Inferior parietal cortex (tissue), 1 donor: ENCODE data around the gene CAPN15.
A peak's percentile ranks its signal among the peaks of the same experiment; 100 is the strongest.
"Not testable (repeated sequence)": the region's sequence is repeated elsewhere in the genome, so short reads cannot be mapped to it uniquely, and the experiment has no call there.

ENCODE experiments used
- DNase-seq: peaks from one replicate; pipeline ENCODE4 v3.0.0-alpha.2; 2016; ENCODE audit errors: extremely low spot score

CAPN15 gene

DNA sequence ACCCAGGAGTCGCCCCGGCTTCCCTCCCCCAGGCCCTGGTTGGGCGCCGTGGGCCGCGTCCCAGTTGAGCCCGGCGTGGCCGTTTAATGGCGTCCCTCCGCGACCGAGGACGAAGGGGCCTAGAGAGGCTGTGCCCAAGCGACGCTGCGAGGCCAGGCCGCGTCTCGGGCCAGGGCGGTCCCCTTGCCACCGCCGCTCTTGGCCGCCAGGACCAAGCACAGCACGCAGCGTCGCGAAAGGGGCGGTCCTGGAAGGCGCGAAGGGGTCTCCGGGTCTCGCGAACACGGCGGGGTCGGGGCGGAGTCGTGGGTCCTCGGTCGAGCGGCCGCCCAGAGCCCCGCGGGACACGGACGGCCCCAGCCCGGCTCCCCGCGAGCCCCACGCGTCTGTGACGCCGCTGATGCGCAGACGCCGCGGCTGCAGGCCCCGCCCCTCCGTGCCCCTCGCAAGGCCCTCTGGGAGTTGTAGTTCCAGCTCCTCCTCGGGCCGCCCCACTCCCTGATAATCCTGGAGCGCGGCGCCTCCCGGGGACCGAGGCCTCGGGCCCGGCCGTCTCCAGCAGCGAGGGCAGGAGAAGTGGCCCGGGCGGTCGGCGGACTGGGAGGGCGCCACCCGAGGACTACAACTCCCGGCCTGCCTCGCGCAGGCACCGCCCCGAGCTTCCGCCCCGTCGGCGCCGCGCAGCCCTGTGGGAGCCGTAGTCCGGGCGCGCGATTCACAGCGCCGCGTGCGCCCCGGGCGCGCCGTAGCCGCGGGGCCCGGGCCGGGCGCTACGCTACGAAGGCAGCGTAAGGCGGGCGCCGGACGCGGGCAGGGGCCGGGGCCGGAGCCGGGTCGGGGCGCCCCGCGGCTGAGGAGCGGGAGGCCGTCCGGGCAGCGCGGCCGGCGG, at the start of gene CAPN15:
Gene CAPN15 (plus strand): TSS at position 698 of the 889 bp plus-strand sequence. CDS start 19,127 bp downstream, outside the sequence.
- peak; percentile 79 for DNase-seq

- DNase-seq = not testable (repeated sequence)
These were observed 49.2 kb upstream of the CAPN15 start for GRCh38 chr16:478287-478686.

- no peak for DNase-seq
These were observed 44.9 kb upstream of the CAPN15 start for GRCh38 chr16:482468-483185.

DNA sequence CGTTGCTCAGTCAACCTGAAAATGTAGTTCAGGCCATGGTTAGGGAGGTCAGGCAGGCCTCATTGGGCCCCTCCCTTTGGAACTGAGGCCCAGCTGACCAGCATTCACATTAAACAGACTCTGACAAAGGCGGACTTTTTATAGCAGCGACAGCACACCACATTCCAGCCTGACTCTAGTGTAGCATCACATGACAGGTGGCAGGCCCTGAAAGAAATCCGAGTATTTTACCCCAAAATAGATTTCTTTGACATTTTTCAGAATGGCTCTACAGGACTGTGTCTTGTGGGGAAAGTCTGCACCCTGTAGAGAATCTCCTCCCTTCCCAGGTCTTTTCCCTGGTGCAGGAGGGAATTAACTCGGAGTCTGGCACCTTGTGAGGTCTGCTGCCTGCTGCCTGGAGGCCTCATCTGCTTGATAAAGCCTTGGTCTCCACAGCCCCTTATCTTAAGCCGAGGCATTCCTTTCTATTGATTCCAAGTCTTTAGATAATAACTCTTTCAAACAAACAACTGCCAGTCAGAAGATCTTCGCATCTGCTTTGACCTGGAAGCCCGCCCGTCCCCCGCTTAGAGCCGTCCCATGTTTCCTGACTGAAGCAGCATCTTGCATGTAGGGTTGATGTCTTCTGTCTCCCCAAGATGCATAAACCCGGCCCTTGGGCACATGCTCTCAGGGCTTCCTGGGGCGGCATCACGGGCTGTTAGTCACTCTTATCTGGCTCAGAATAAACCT, 44.0 kb upstream of the CAPN15 start:
- DNase-seq = peak; percentile 68

DNA sequence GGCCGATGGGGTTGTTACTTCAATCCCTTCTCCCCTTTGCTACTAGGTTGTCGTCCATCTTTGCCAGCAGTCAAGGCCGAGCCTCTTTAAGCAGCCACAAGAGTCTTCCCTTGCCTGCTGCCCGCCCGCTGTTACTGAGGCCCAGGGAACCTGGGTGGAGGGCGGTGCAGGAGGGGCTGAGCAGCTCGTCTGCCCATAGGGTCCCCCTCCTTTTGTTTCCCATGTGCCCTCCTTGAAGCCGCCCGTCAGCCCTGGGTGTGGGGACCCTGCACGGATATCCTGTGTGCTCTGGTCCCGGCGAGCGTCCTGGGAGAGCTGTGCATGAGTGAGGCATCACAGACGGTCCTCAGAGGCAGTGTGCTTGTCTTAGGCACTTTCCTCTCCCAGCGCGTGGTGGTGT, 37.9 kb upstream of the CAPN15 start:
- DNase-seq = no peak

DNA sequence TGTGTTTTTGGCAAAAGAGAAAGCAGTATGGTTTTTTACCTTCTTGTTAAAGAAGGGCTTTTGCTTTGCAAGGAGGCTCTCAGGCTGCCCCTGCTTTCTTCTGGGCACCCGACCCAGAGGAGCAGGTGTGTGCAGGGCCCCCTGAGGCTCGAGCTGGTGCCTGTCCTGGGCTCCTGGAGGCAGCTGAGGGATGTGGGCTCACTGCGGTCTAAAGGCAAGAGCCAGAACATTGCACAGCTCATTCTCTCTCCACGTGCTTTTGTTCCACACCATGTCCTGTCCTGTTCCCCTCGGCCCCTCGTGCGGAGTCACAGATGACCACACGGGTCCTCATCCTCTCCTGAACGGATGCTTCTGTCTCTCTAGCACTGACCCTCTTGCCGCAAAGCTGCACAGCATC, 36.7 kb upstream of the CAPN15 start:
- DNase-seq = no peak

DNA sequence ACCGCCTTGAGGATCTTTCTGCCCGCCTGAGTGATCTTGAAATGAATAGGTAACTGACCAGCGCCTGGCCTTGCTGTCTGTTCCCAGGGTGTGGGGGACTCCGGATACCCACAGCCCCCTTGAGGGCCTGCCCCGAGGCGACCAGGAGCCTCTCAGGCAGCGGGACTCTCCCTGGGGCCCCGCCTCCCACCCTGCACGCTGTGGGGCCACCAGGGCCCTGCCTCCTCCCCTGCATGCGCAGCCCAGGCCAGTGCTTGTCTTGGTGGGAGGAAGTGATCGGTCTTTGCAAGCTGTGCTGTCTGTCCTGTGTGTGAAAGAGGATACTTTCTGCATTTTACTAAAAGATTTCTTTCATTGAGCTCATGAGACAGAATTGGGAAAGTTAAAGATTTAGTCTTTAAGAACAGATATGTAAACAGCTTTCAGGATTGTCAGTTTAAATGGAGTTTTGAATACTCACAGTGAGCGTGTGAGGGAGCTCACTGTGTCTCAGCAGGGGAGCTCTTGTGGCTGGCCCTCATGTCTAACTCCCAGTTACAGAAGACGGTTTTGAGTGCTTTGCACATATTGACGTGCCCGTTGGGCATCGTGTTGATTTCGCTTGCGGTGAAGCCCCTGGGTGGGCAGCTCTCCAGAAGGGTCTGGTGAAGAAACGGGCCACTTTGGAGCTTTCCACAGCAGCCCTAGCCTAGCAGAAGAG, 36.1 kb upstream of the CAPN15 start:
- no peak for DNase-seq

DNA sequence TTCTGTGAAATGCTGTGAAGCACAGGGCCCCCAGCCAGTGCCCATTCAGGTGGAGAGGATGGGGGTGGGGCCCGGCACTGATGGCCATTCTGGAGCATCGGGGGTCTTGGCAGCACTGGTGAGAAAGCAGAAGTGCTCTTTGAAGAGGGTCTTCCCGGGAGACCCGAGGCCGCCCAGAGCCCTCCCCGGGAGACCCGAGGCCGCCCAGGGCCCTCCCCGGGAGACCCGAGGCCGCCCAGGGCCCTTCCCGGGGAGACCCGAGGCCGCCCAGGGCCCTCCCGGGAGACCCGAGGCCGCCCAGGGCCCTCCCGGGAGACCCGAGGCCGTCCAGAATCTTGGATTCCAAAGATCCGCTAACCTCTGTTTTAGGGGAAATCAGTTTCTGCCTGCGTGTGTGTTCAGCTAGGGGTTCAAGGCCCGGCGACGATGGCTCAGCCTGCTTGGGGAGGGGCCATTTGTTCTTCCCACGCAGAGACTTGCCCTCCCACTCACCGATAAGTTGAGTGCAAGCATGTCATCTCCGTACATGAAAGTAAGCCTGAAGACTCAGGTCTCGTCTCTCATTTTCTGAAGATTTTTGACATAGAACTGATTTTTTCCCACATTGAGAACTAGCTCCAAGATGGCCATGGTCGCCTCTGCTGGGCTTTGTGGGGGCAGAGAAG, 35.2 kb upstream of the CAPN15 start:
- DNase-seq = no peak

DNA sequence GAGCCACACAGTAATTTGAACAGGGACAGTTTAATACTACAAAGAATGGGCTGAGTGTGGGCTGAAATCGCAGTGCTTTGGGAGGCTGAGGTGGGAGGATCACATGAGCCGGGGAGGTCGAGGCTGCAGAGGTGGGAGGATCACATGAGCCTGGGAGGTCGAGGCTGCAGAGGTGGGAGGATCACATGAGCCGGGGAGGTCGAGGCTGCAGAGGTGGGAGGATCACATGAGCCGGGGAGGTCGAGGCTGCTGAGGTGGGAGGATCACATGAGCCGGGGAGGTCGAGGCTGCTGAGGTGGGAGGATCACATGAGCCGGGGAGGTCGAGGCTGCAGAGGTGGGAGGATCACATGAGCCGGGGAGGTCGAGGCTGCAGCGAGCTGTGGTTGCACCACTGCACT, 32.8 kb upstream of the CAPN15 start:
- not testable (repeated sequence) for DNase-seq

DNA sequence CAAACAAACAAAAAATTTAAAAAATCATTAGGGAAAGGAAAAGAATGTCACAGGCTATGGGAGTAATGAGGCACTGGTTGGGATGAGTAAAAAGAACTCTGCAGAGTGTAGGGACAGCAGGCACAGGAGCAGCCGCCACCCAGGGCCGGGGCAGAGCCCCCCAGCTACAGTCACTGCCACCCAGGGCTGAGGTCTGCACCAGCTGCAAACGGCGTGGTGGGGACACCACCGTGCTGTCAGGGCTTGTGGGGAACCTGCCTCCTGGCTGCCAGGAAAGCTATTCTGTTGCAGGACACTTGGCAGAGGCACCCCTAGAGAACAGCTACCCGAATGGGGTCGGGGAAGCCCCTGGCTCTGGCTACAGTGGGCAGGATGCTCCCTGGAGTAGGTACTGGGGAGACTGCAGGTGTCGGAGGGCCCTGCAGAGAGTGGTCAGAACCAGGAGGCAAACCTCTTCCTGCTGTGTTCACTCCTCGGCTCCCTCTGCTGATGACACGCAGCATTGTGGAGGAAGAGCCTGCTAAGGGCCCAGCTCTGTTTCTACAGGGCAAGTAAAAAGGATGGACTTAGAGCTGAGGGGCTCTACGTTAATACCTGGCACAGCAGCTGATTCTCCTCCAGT, 32.3 kb upstream of the CAPN15 start:
- DNase-seq = no peak

- DNase-seq = no peak
These were observed 31.2 kb upstream of the CAPN15 start for GRCh38 chr16:496097-496886.

GRCh38 chr16:497258-497657, 30.3 kb upstream of the CAPN15 start:
- DNase-seq = no peak

- no peak for DNase-seq
These were observed 27.6 kb upstream of the CAPN15 start for GRCh38 chr16:499924-500323.

DNA sequence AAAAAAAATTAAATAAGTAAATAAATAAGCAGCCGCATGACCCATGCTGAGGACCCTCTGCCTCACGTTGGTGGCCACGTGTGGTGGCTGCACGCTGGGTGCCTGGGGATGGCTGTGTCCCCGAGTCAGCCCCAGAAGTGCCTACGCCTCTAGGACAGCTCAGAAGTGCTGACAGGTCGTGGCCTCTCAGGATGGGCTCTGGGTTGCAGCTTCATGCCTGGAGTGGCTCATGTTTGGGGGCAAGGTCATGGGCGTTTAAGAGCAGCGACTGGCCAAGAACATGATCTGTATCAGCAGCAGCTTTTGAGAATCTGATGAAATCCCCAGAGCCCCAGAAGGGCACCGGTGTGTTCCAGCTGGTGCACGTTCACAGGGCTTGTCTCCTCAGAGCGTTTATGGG, 26.8 kb upstream of the CAPN15 start:
- no peak for DNase-seq

DNA sequence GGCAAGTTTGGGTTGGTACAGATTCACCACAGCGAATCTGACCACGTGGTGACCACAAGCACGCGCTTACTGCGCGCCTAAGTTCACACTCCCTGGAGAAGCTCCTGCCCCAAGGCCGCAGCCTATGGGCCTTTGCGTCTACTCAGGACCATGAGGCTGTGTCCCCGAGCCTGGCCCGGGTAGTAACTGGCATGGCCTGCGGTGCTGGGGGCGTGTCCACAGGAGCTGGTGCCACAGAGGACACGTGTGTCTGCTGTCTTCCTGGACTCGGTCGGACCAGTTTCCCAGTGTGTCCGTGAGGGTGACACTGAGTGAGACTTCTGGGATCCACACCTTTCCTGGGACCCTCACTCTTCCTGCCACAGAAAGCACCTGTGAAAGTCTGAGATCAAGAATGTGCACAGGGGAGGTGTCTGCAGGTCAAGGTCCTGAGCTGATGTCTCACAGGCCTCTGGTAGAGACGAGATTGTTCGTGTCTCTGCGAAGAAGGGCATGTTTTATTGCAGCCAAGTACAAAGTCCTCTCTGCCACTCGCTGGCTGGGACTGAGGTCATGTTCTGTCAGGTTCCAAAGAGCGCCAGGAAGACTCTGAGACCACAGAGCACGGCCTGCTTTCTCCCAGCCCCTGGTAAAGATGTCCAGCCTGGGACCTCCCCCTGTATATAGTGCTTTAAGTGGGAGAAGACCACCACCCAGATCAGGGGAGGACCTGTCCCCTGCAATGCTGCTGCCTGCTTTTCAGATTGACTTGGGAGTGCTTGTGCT, 25.2 kb upstream of the CAPN15 start:
- DNase-seq = no peak

DNA sequence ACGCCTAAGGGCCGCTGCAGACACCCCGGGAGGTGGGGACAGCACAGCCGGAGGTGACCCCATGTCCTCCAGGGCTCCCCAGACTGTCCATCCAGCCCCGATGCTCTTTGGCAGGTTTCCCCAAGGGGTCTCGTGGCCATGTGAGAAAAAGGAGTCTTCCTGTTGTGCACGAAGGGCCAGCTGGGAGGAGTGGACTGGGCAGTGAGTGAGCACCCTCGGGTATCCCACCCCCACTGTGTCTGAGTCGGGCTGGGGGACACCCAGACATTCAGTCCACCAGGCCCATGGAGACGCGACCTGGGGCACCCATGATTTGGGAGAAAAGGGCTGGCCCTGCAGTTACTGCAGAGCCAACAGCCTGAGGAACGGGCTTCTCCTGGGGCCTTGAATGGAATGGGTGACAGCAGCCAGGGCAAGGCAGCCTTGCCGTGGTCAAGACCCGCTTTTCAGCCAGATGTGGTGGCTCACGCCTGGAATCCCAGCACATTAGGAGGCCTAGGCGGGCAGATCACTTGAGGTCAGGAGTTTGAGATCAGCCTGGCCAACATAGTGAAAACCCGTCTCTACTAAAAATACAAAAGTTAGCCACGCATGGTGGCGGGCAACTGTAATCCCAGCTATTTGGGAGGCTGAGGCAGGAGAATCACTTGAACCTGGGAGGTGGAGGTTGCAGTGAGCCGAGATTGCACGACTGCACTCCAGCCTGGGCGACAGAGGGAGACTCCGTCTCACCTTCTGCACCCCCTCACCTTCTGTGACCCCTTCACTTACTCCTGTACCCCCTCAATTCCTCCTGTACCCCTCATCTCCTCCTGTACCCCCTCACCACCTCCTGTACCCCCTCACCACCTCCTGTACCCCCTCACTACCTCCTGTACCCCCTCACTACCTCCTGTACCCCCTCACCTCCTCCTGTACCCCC, 24.1 kb upstream of the CAPN15 start:
- no peak for DNase-seq

DNA sequence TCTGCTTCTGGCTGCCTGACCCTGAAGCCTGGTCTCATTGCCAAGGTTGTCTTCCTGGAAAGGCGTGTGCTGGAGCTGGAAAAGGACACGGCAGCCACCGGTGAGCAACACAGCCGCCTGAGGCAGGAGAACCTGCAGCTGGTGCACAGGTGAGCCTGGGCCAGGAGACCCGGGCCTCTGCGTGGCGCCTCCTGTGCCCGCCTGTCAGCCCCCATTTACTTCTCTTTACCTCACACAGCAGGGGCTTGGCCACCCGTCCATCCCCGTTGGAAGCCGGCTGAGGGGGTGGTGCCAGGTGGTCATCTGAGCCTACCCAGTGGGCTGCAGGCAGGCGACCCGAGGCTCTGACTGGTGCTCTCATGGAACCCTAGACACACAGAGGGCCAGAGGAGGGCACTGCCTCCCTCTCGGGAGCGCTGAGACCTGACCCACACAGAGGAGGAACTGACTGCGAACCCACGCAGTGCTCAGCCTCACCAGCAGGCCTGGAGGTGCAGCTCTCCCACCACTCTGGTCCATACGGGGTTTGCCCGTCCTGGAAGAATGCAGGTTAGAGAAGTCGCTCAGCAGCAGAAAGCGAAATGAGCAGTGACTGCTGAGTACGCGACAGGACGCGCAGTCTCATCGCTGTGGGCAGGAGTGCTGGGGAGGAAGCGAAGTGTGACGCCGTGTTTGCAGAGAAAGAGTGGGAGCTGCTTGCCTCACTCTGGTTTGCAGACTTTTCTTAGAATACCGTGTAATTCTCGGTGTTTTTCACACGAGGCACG, 21.9 kb upstream of the CAPN15 start:
- peak; percentile 31 for DNase-seq
